H1 (cell line): ENCODE results near the gene RHCG. TPM values are rescaled to one million over a fixed set of nuclear protein-coding genes. Genes with fewer than 3 reads are reported as not detected.

Source experiments
- CTCF ChIA-PET: fragments of 300-600 bp; sonication (Branson Sonifier 250); formaldehyde crosslinking; loops from one replicate; lab custom pipeline; 2021; ENCODE audit not compliant: partially characterized antibody; lab: Charles Lee
- POLR2A ChIA-PET: fragments of 300-600 bp; sonication (Branson Sonifier 250); formaldehyde crosslinking; loops from one replicate; lab custom pipeline; 2021; ENCODE audit warnings: inconsistent platforms; ENCODE audit not compliant: partially characterized antibody; lab: Charles Lee
- DNase-seq, 2 experiments: peaks; one replicate each; pipeline versions ENCODE4 v3.0.0 to v3.0.0-alpha.2; 2010 to 2022; ENCODE audit warnings: low spot score in 2 of 2, low read depth in 1 of 2, mixed read lengths in 1 of 2
- FAIRE-seq: peaks from 2 replicates; lab custom pipeline; 2011; peaks lifted over from hg19 to GRCh38; lab: Jason Lieb, UNC
- H2AFZ ChIP-seq: 2 replicates; pipeline ENCODE4 v1.8.1; 2012; ENCODE audit warnings: low read length, inconsistent platforms
- H2AK5ac ChIP-seq: 2 replicates; pipeline ENCODE4 v1.6.1; 2013; ENCODE audit warnings: low read depth, low read length
- H2BK120ac ChIP-seq: replicated peaks from 2 replicates; pipeline ENCODE3; 2013; ENCODE audit warnings: low read depth, low read length, inconsistent platforms
- H2BK12ac ChIP-seq: 2 replicates; pipeline ENCODE4 v1.6.1; 2013; ENCODE audit warnings: low read depth, low read length
- H2BK15ac ChIP-seq: 2 replicates; pipeline ENCODE4 v1.6.1; 2013; ENCODE audit warnings: low read length
- H2BK20ac ChIP-seq: 2 replicates; pipeline ENCODE4 v1.6.1; 2013; ENCODE audit warnings: low read length
- H2BK5ac ChIP-seq: 2 replicates; pipeline ENCODE4 v1.6.1; 2013; ENCODE audit warnings: low read depth, low read length
- H3K14ac ChIP-seq: 2 replicates; pipeline ENCODE4 v1.6.1; 2013; ENCODE audit warnings: inconsistent platforms; ENCODE audit not compliant: insufficient read length
- H3K18ac ChIP-seq: 2 replicates; pipeline ENCODE4 v1.6.1; 2013; ENCODE audit warnings: low read length; ENCODE audit errors: extremely low read depth
- H3K23ac ChIP-seq: 2 replicates; pipeline ENCODE4 v1.6.1; 2013; ENCODE audit warnings: inconsistent platforms; ENCODE audit not compliant: insufficient read length
- H3K23me2 ChIP-seq: 2 replicates; pipeline ENCODE4 v1.6.1; 2013; ENCODE audit warnings: low read depth, low read length
- H3K27ac ChIP-seq: 2 replicates; pipeline ENCODE4 v1.6.1; 2011; ENCODE audit warnings: low read depth, low read length, inconsistent platforms
- H3K27me3 ChIP-seq, 4 experiments: replicated peaks in 1 of 4; 1 replicate in 1 of 4; 2 replicates in 3 of 4; pipeline versions ENCODE4 v1.6.1 to v1.8.1; 2011 to 2013; ENCODE audit warnings: low read length in 3 of 4, mild to moderate bottlenecking in 3 of 4, inconsistent platforms in 2 of 4, mixed read lengths in 2 of 4, moderate library complexity in 1 of 4; ENCODE audit not compliant: control insufficient read depth in 3 of 4, insufficient read depth in 3 of 4; ENCODE audit errors: extremely low read depth in 1 of 4
- H3K36me3 ChIP-seq, 4 experiments: 2 replicates each; pipeline versions ENCODE4 v1.6.1 to v1.8.1; 2011 to 2013; ENCODE audit warnings: mild to moderate bottlenecking in 4 of 4, low read length in 3 of 4, moderate library complexity in 2 of 4, control low read depth in 1 of 4, inconsistent platforms in 1 of 4; ENCODE audit not compliant: insufficient read depth in 4 of 4, control insufficient read depth in 2 of 4
- H3K4ac ChIP-seq: replicated peaks from 2 replicates; pipeline ENCODE3; 2013; ENCODE audit warnings: low read length, low read depth, mixed read lengths, inconsistent platforms; ENCODE audit not compliant: insufficient read length
- H3K4me1 ChIP-seq, 4 experiments: replicated peaks in 1 of 4; 1 replicate in 1 of 4; 2 replicates in 3 of 4; pipeline versions ENCODE4 v1.6.1 to v1.8.1; 2011 to 2013; ENCODE audit warnings: low read length in 3 of 4, inconsistent platforms in 2 of 4, mixed read lengths in 1 of 4; ENCODE audit not compliant: insufficient read depth in 4 of 4, control insufficient read depth in 3 of 4
- H3K4me2 ChIP-seq, 2 experiments: 2 replicates each; pipeline versions ENCODE4 v1.6.1 to v1.8.1; 2011 to 2013; ENCODE audit warnings: low read depth in 2 of 2, low read length in 2 of 2, control low read depth in 1 of 2, inconsistent platforms in 1 of 2, mild to moderate bottlenecking in 1 of 2; ENCODE audit not compliant: insufficient read depth in 1 of 2
- H3K4me3 ChIP-seq, 4 experiments: fragments of 200-600, 300-600 bp in 1 of 4; sonication (generic), shearing (Covaris generic), sonication (Bioruptor Twin) in 1 of 4; 2 replicates each; pipeline versions ENCODE4 v1.5.1 to v1.8.1; 2011 to 2016; ENCODE audit warnings: low read length in 4 of 4, low read depth in 3 of 4, control low read depth in 2 of 4, inconsistent platforms in 2 of 4, mild to moderate bottlenecking in 2 of 4, mixed read lengths in 1 of 4, moderate library complexity in 1 of 4; ENCODE audit not compliant: insufficient read depth in 2 of 4; ENCODE audit errors: extremely low read depth in 1 of 4
- H3K56ac ChIP-seq: replicated peaks from 2 replicates; pipeline ENCODE3; 2013; ENCODE audit warnings: low read depth, mild to moderate bottlenecking, mixed read lengths, low read length, inconsistent platforms; ENCODE audit not compliant: insufficient read length
- H3K79me1 ChIP-seq: 2 replicates; pipeline ENCODE4 v1.6.1; 2013; ENCODE audit warnings: low read depth, low read length, control low read depth
- H3K79me2 ChIP-seq, 2 experiments: 2 replicates each; pipeline versions ENCODE4 v1.6.1 to v1.8.1; 2012 to 2013; ENCODE audit warnings: low read length in 2 of 2, mild to moderate bottlenecking in 2 of 2, inconsistent platforms in 1 of 2; ENCODE audit not compliant: insufficient read depth in 2 of 2, control insufficient read depth in 1 of 2
- H3K9ac ChIP-seq, 4 experiments: replicated peaks in 1 of 4; 1 replicate in 1 of 4; 2 replicates in 3 of 4; pipeline versions ENCODE4 v1.6.1 to v1.8.1; 2011 to 2013; ENCODE audit warnings: low read depth in 3 of 4, low read length in 3 of 4, control low read depth in 2 of 4, mild to moderate bottlenecking in 2 of 4, moderate library complexity in 2 of 4, inconsistent platforms in 1 of 4; ENCODE audit errors: extremely low read depth in 1 of 4
- H3K9me3 ChIP-seq, 2 experiments: 2 replicates each; pipeline versions ENCODE4 v1.6.1 to v1.8.1; 2012 to 2013; ENCODE audit warnings: mild to moderate bottlenecking in 2 of 2, moderate library complexity in 2 of 2, control low read depth in 1 of 2, inconsistent platforms in 1 of 2, low read depth in 1 of 2, low read length in 1 of 2, mixed read lengths in 1 of 2; ENCODE audit not compliant: insufficient read depth in 2 of 2
- H4K20me1 ChIP-seq, 2 experiments: replicated peaks in 1 of 2; 2 replicates each; pipeline versions ENCODE3 to v1.8.1; 2011 to 2013; ENCODE audit warnings: inconsistent platforms in 2 of 2, low read length in 2 of 2, mild to moderate bottlenecking in 1 of 2; ENCODE audit not compliant: insufficient read depth in 2 of 2, control insufficient read depth in 1 of 2
- H4K5ac ChIP-seq: 2 replicates; pipeline ENCODE4 v1.6.1; 2013; ENCODE audit warnings: low read length, low read depth, mixed read lengths, inconsistent platforms; ENCODE audit not compliant: insufficient read length
- H4K8ac ChIP-seq: 2 replicates; pipeline ENCODE4 v1.8.0; 2013; ENCODE audit warnings: mild to moderate bottlenecking, moderate library complexity, low read length, inconsistent platforms; ENCODE audit not compliant: insufficient read depth; ENCODE audit errors: extremely low read depth
- H4K91ac ChIP-seq: replicated peaks from 2 replicates; pipeline ENCODE3; 2013; ENCODE audit warnings: low read length, mixed read lengths, inconsistent platforms; ENCODE audit not compliant: insufficient read length
- BACH1 ChIP-seq: IDR thresholded peaks from 2 replicates; pipeline ENCODE4 v1.6.1; 2012; ENCODE audit warnings: low read length, improper control_type of control experiment
- CHD2 ChIP-seq: IDR thresholded peaks from 2 replicates; pipeline ENCODE4 v1.6.1; 2012; ENCODE audit warnings: low read length, improper control_type of control experiment
- JUND ChIP-seq: IDR thresholded peaks from 2 replicates; pipeline ENCODE4 v1.6.1; 2011; ENCODE audit warnings: mild to moderate bottlenecking, improper control_type of control experiment, low read length
- KDM1A ChIP-seq: fragments of 200-600, 300-600 bp; sonication (generic); IDR thresholded peaks from 2 replicates; pipeline ENCODE4 v1.7.1; 2016; ENCODE audit warnings: mild to moderate bottlenecking, low read length, borderline replicate concordance
- PHF8 ChIP-seq: fragments of 200-600 bp; sonication (generic); conservative IDR thresholded peaks from 2 replicates; pipeline ENCODE4 v1.7.1; 2012; ENCODE audit warnings: low read depth, mild to moderate bottlenecking, inconsistent platforms, low read length, moderate library complexity
- RBBP5 ChIP-seq: IDR thresholded peaks from 2 replicates; pipeline ENCODE4 v1.7.1; 2012; ENCODE audit warnings: low read depth, mild to moderate bottlenecking, inconsistent platforms, low read length, moderate library complexity, borderline replicate concordance
- SP2 ChIP-seq: IDR thresholded peaks from 2 replicates; pipeline ENCODE4 v1.6.1; 2012; ENCODE audit warnings: mild to moderate bottlenecking, low read length, inconsistent platforms
- YY1 ChIP-seq: IDR thresholded peaks from 2 replicates; pipeline ENCODE4 v1.6.1; 2011; ENCODE audit warnings: low read depth, mild to moderate bottlenecking, low read length
- WGBS, 2 experiments: shearing (Covaris generic) in 1 of 2; methylation state at CpG; one replicate each; pipeline versions ENCODE4 v1.1.6 to v1.1.7; 2013 to 2015; ENCODE audit warnings: low lambda C conversion rate in 2 of 2, mixed read lengths in 2 of 2, inconsistent platforms in 1 of 2, low coverage in 1 of 2, missing lambda C conversion rate in 1 of 2; ENCODE audit not compliant: insufficient replicate concordance in 2 of 2, insufficient coverage in 1 of 2, insufficient read length in 1 of 2; ENCODE audit errors: extremely low coverage in 1 of 2, missing lambda C conversion rate in 1 of 2; 5-methylcytosine and 5-hydroxymethylcytosine counted together
- polyA plus RNA-seq, 7 experiments: library from polyadenylated mRNA; depleted of rRNA in 3 of 7; stranded (reverse) in 5 of 7; unstranded in 2 of 7; fragments of >200 nt in 5 of 7; fragments of 200-250 nt in 2 of 7; gene quantifications; 1 replicate in 5 of 7; 2 replicates in 1 of 7; 4 replicates in 1 of 7; pipeline versions ENCODE4 v1.2.1 to v1.2.3, GENCODE V29; 2011 to 2013; ENCODE audit warnings: missing spikeins in 2 of 7, mixed read lengths in 2 of 7
- total RNA-seq: library from RNA; stranded (reverse); fragmentation: NEBNext Ultra II Directional; extraction: Animal tissue kit (Norgen Biotek cat#: 25700); gene quantifications from 2 replicates; pipeline ENCODE4 v1.2.1, GENCODE V29; 2021
- TF ChIP-seq, protein P1 (sequence below): IDR thresholded peaks from 2 replicates; pipeline ENCODE4 v1.6.1; 2011; ENCODE audit warnings: low read length, improper control_type of control experiment

Gene RHCG
- total and polyA plus RNA-seq, 2 of the 8 experiments (the other 6 are each of a cell fraction or from before 2014, with no cell fraction given): 0.68 TPM; not detected in 1

DNA sequence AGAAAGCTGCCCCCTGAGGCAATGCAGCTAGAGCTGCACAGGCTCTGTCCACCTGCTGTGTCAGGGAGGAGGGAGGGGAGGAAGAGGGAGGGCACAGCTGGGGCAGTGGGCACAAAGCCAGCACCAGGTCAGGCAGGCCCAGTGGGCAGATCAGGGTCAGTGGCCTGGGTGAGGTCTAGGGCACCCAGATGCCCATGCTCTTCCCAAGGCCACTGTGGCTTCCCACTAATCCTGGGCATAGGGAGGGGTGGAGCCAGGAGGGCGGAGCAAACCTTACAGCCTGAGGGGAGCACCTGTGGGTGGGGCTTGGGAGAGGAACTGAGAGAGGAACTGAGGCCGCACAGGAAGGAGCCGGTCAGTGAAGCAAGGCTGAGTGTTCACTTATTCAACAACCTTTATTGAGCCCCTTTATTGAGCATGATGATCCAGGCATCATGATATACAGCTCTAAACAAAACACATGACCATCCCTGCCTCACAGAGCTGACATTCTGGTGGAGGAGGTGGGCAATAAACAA is 55.0 kb downstream of the RHCG start:
- Histone ChIP-seq H2AK5ac (no peak overlapping the region), H3K9ac (no peak overlapping the region), H3K4ac (no peak overlapping the region), H3K18ac (no peak overlapping the region), H2BK15ac (no peak overlapping the region), H2AFZ (0 out of 2 replicates have a peak overlapping the region, but pooled peaks have one; percentile 65), H2BK120ac (no peak overlapping the region), H3K27ac (no peak overlapping the region), H4K91ac (no peak overlapping the region), H3K9me3 (no peaks in the 10 kb centered on the region), H3K4me3 (no peak overlapping the region), H4K8ac (no peak overlapping the region), H3K14ac (no peak overlapping the region), H3K79me2 (no peaks in the 10 kb centered on the region), H3K23ac (no peak overlapping the region), H3K4me2 (no peak overlapping the region), H3K27me3 (peaks cover 0 to 2% (median 0%) of the 10 kb centered on the region in 4 experiments; a peak in 3 of 7 replicates), H3K23me2 (no peaks in the 10 kb centered on the region; the same call in 1 of the 2 replicates), H3K79me1 (no peaks in the 10 kb centered on the region), H4K20me1 (peaks cover 0 to 1% of the 10 kb centered on the region in 2 experiments), H2BK12ac (peak overlapping the region; percentile 84; the same call in 1 of the 2 replicates), H3K4me1 (peaks cover 2 to 18% (median 13%) of the 10 kb centered on the region in 4 experiments), H3K36me3 (no peaks in the 10 kb centered on the region), H2BK5ac (no peak overlapping the region), H2BK20ac (no peak overlapping the region), H3K56ac (no peak overlapping the region), H4K5ac (no peak overlapping the region)
- TF ChIP-seq SP2 (no peak), BACH1 (no peak), RBBP5 (no peak), YY1 (no peak), JUND (no peak), KDM1A (no peak), CHD2 (no peak), PHF8 (no peak)
- TF ChIP-seq, protein P1, sequence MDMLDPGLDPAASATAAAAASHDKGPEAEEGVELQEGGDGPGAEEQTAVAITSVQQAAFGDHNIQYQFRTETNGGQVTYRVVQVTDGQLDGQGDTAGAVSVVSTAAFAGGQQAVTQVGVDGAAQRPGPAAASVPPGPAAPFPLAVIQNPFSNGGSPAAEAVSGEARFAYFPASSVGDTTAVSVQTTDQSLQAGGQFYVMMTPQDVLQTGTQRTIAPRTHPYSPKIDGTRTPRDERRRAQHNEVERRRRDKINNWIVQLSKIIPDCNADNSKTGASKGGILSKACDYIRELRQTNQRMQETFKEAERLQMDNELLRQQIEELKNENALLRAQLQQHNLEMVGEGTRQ: no peak
- WGBS, 2 experiments: 69% methylated on average over 3 of the region's 3 CpGs; no CpG with 5 or more reads in 1 of the 2 experiments
- DNase-seq (peak in 1 of 2 experiments; percentile 46), FAIRE-seq (no peak)
- ChIA-PET POLR2A (interaction anchor here (0.6 kb wide), 1 partner anchor 29 kb away, joined by 4 read pairs; no protein-coding TSS in a partner anchor), CTCF (interaction anchor here (0.8 to 14.8 kb wide), 15 partner anchors 6 to 134 kb away, joined by 3 to 518 read pairs (median 7); partner anchors contain the start of genes RHCG and TICRR)
